Measurements from ENCODE around the gene GPR108.
"Not testable (repeated sequence)": the region's sequence is repeated elsewhere in the genome, so short reads cannot be mapped to it uniquely, and the experiment has no call there.

GPR108 gene

DNA sequence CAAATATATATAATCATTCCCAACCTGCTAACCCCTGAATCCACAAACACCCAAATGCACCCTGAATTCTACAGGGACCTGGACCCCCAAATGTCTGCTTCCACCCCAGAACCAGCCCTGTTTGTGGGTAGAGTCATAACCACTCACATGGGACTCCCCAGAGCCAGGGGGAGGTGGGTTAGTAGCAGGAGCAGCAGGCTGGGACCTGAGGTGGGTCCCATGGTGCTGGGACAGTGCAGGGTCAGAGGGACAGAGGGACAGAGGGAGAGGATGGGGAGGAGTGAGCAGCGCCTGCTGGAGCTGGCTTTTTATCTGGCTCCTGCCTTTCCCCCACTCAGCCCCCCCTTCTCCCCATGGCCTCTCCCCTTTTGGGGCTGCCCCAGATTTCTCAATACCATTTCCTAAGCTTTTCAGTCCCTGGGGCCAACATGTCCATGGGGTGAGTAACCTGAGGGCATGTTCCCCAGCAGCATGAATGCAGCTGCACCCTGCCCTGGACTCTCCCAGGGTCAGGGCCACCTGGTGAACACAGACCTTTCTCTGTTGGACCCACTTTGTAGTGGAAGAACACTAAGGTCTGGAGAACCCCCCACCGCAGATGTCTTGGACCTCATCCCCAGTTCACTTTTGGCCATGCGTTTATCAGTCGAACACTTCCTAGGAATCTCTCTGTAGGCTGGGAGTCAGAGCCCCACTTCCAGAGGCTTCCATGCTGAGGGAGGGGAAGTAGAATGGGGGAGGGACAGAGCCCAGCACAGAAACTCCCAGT, 16.8 kb downstream of the GPR108 start, which contains the start of gene C3:
TSS of gene C3 (minus strand) at position 282 of the 769 bp plus-strand sequence. CDS start at position 221, 61 bp downstream.
- DNase-seq (ENCODE audit: low read depth, low spot score) = no peak

DNA sequence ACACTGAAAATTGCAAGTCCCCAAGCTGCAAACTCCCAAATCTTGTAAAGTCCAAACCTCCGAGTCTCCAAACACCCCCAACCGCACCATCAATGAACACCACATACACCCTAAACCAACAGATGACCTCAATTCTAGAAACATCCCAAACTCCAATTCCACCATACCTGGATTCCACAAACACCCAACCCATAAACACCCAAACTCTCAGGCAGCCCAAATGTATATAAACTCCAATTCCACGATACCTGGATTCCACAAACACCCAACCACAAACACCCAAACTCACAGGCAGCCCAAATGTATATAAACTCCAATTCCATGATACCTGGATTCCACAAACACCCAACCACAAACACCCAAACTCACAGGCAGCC, 17.4 kb downstream of the GPR108 start:
- DNase-seq (ENCODE audit: low read depth, low spot score) = no peak

GRCh38 chr19:6719540-6719861, 17.9 kb downstream of the GPR108 start:
- DNase-seq (ENCODE audit: low read depth, low spot score) = no peak

DNA sequence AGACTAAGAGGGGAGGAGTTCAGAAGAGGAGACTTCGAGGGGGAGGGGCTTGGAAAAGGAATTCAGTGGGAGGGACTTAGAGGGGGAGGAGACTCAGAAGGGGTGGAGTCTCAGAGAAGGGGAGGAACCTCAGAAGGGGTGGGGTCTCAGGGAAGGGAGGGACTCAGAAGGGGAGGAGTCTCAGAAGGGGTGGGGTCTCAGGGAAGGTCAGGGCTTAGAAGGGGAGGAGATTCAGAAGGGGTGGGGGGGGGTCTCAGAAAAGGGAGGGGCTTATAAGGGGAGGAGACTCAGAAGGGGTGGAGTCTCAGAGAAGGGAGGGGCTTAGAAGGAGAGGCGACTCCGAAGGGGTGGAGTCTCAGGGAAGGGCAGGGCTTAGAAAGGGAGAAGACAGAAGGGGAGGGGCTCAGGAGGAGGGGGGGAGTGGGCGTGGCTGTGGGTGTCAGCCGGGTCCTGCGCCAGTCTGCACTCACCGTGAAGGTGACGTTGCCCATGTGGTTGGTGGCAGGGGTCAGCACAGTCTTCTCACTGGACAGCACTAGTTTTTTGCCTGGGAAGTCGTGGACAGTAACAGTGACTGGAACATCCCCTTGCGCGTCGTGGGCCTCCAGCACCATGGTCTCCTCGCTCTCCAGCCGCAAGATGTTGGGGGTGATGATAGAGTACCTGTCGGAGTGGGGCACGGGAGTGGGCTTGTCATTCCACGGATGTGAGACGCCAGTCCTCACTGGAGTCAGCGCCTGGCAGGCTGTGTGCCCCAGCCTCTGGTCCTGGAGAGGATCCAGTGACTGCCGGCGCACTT, 18.4 kb downstream of the GPR108 start:
- no peak for DNase-seq (ENCODE audit: low read depth, low spot score)

- DNase-seq (ENCODE audit: low read depth, low spot score) = no peak
Measured at GRCh38 chr19:6718111-6718740, 19.2 kb downstream of the GPR108 start.

DNA sequence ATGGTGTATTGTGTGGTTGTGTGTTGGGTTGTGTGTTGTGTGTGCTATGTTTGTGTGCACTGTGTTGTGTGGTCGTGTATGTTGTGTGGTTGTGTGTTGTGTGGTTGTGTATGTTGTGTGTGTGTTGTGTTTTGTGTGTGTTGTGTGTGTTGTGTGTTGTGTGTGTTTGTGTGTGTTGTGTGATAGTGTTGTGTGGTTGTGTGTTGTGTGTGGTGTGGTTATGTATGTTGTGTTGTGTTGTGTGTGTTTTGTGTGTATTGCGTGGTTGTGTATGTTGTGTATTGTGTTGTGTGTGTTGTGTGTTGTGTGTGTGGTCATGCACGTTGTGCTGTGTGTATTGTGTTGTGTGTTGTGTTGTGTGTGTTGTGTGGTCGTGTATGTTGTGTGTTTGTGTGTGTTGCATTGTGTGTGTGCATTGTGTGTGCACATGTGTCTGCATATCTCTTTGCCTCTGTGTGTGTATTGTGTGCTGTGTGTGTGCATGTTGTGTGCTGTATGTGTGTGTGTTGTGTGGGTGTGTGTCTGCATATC, 19.9 kb downstream of the GPR108 start:
- no peak for DNase-seq (ENCODE audit: low read depth, low spot score)

DNA sequence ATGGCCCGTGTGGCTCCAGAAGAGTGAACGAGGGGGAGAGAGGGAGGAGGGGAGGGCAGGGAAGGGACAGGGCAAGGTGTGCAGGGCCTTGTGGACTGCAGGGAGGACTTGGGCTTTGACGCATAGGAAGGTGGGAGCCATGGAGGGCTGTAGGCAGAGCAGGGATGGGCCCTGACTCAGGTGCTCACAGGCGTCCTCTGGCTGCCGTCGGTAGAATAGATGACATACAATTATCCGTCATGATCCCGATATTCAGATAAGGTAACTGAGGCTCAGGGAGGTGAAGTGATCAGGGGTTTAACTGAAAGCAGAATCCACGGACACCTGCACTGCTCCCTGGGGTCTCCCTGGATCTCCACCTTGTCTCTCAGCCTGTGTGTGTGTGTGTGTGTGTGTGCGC, 20.3 kb downstream of the GPR108 start:
- DNase-seq (ENCODE audit: low read depth, low spot score) = no peak

DNA sequence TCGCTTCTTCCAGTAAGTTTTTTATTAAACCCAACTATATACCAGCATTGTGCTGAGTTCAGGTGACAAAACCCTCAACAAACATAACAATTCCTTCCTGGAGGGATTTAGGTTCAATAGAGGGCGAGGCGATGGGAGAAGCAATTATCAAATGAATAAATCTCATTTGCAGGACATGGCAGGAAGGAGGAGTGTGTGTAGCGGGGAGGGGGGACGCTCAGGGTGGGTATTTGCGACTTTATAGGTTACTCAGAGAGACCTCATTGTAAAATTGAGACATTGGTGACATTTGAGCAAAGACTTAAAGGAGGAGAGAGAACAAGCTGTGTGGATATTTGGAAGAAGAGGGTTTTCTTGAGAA, 20.8 kb downstream of the GPR108 start:
- DNase-seq (ENCODE audit: low read depth, low spot score) = no peak

DNA sequence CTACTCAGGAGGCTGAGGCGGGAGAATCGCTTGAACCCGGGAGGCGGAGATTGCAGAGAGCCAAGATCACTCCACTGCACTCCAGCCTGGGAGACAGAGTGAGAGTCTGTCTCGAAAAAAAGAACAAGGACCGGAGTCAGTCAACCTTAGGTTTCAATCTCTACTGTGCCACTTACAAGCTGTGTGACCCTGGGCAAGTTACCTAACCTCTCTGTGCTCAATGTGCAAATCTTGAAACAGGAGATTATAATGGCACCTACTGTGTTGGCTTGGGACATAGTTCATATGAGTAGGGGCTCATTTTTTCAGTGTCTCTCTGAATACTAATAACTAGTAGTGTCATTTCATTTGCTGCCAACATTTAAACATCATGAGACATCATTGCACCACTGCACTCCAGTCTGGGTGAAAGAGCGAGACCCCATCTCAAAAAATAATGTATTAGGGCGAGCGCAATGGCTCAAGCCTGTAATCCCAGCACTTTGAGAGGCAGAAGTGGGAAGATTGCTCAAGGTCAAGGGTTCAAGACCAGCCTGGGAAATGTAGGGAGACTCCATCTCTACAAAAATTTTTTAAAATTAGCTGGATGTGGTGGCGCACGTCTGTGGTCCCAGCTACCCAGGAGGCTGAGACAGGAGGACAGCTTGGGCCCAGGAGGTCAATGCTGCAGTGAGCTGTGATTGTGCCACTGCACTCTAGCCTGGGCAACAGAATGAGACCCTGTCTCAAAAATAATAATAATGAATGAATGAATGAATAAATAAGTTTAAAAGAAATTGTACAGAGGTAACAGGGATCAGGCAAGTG, 22.4 kb downstream of the GPR108 start:
- no peak for DNase-seq (ENCODE audit: low read depth, low spot score)

- no peak for DNase-seq (ENCODE audit: low read depth, low spot score)
Measured at GRCh38 chr19:6713773-6714692, 23.3 kb downstream of the GPR108 start.

GRCh38 chr19:6712692-6713670, 24.4 kb downstream of the GPR108 start:
- no peak for DNase-seq (ENCODE audit: low read depth, low spot score)

DNA sequence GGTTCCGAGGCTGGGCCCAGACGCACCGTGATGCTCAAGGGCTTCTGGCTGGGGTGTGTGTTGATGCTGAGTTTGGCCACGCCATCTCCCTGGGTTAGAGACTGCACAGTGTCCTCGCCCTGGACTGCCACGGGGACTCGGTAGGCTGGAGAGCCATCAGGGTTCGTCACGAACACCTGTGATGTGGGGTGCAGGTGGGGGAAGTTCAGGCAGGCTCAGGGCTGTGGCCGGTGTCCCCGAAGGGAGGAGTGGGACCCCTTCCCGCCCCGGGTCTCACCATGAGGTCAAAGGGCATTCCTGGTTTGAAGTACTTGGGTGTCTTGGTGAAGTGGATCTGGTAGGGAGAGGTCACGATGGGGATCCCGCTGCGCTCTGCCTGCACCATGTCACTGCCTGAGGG, 25.1 kb downstream of the GPR108 start:
- DNase-seq (ENCODE audit: low read depth, low spot score) = no peak

DNA sequence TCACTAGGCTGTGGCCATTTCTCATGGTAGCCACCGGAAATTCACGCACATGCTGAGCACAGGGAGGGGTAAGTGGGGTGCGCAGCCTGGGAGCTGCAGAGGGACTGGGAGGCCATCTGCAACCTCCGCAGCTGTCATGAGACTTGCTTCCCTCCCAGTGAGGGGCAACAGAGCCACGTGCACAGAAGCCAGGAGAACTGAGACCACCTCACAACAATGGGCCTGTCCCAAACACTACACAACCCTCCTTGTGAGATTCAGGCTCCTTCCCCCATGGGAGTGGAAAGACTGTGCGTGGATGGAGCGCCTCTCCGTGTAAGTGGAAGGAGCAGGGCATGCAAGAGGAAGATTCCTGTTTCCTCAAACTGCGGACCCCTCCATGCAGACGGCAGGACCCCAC, 25.8 kb downstream of the GPR108 start:
- no peak for DNase-seq (ENCODE audit: low read depth, low spot score)

- DNase-seq (ENCODE audit: low read depth, low spot score) = no peak
Measured at GRCh38 chr19:6711078-6711361, 26.4 kb downstream of the GPR108 start.

DNA sequence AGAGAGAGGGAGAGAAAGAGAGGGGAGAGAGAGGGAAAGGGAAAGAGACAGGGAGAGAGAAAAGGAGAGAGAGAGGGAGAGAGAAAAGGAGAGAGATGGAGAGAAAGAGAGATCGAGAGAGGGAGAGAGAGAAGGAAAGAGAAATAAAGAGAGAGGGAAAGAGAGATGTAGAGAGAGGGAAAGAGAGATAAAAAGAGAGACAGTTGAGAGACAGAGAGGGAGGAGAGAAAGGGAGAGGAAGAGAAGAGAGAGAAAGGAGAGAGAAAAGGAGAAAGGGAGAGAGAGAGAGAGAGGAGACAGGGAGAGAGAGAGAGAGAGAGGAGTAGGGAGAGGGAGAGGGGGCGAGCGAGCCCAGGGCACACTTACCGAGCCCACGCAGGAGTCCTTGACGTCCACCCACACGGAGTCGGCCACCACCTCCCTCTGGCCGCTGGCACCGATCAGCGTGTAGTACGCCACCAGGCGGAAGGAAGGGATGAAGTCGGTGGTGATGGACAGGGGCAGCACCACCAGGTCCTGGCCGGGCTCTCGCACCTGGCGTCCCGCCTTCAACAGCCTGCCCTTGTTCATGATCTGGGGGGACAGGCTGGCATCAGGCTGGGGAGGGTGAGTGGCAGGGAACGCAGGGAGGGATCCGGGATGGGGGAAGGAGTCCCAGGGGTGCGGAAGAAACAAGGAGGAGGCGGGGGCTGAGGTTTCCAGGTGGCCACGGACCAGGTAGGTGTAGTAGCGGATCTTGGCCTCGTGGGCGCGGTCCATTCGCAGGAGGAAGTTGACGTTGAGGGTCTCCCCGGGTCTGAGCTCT, 26.9 kb downstream of the GPR108 start:
- no peak for DNase-seq (ENCODE audit: low read depth, low spot score)

DNA sequence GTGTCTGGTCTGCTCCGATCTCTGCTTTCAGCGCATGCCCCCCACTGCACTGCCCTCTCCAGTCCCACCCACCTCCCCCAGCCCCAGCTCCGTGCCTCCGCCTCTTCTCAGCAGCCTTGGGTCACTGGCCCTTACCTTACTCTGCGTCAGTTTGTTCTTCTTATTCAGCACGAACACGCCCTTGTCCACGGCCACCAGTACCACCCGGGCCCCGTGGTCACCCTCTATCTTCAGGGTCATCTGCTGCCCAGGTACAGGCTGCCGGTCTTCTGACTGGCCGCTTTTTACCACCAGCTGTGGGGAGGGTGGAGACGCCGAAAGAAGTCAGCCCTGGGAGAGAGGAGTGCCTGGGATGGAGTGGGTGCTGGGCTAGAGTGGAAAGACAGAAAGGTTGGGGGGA, 27.8 kb downstream of the GPR108 start:
- DNase-seq (ENCODE audit: low read depth, low spot score) = no peak

DNA sequence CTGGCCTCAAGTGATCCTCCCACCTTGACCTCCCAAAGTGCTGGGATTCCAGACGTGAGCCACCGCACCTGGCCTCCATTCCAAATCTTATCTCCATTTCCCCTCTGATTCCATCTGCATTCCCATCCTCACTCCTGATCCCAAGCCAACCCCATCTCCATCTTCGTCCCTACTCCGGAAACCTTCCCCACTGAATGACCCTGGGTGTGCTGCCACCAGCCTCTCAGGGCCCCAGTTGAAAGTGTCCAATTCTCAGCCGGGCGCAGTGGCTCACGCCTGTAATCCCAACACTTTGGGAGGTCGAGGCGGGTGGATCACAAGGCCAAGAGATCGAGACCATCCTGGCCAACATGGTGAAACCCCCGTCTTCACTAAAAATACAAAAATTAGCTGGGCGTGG, 28.5 kb downstream of the GPR108 start:
- DNase-seq (ENCODE audit: low read depth, low spot score) = not testable (repeated sequence)

DNA sequence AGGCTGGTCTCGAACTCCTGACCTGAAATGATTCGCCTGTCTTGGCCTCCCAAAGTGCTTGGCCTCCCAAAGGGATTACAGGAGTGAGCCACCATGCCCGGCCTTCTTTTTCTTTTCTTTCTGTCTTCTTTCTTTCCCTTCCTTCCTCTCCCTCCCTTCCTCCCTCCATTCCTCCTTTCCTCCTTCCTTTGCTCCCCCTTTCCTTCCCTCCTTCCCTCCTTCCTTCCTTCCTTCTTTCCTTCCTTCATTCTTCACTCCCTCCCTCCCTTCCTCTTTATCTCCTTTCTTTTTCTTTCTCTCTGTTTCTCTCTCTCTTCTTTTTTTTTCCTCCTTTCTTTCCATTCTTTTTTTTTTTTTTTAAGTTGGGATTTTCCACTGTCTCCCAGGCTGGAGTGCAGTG, 29.0 kb downstream of the GPR108 start:
- no peak for DNase-seq (ENCODE audit: low read depth, low spot score)

GRCh38 chr19:6707658-6708018, 29.7 kb downstream of the GPR108 start:
- DNase-seq (ENCODE audit: low read depth, low spot score) = no peak

Measured in smooth muscle cell of the brain vasculature (primary cell).